Omental fat pad (tissue), 4 donors: Measurements from ENCODE around the gene CCNG1. TPM values are rescaled to one million over a fixed set of nuclear protein-coding genes. Genes with fewer than 3 reads are reported as not detected.
"Not testable (repeated sequence)": the region's sequence is repeated elsewhere in the genome, so short reads cannot be mapped to it uniquely, and the experiment has no call there.

Source experiments
- ATAC-seq: fragments of 150-250 bp; one replicate; pipeline ENCODE4 v1.9.1; 2016; ENCODE audit warnings: mild to moderate bottlenecking, moderate library complexity; ENCODE audit not compliant: low FRiP score
- DNase-seq: peaks from one replicate; pipeline ENCODE4 v3.0.0-alpha.2; 2019; ENCODE audit warnings: low spot score
- CTCF ChIP-seq, 3 donors: fragments of 450-650 bp; IDR thresholded peaks; one replicate each; pipeline ENCODE4 v1.5.1; 2016 to 2017; ENCODE audit warnings: antibody characterized with exemption in 3 of 3, mild to moderate bottlenecking in 3 of 3, moderate library complexity in 2 of 3
- total RNA-seq, 4 donors: library from RNA; depleted of rRNA; stranded (reverse); fragments of >200 nt; gene quantifications; one replicate each; pipeline ENCODE4 v1.1.0, GENCODE V29; 2016

The CCNG1 gene
- total RNA-seq, 4 donors from 2014 or later, result 76.1 to 132 (median 106) TPM

GRCh38 chr5:163404364-163405173, 32.8 kb upstream of the CCNG1 start:
- ATAC-seq, result no peak
- TF ChIP-seq CTCF (IDR thresholded peaks at IDR 0.05), result no peak

DNA sequence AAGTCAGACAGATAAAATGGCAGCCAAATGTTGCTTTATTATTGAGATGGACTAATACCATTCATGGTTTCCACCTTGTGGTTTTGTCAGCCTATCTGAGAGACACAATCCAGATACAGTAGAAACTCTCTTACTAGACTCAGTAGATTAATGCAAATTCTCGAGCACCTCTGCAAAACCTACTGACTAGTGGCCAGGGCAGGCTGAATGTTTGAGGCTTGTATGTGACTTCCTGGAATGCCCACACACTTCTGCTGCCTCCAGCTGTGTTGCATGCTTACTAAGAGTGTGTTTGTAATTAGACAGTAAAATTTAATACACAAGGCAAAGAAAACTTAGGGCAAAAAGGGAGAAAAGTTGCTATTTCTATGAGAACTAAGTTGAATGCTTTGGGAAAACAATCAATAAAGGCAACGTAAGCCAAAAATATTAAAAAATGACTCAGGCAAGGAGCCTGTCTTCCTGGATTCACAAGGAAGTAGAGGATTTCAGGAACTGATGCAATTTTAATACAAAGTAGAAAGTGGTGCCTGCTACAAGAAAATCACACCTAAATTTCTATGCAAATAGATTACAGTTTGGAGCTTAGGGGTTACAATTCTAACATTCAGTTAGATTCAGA, 30.2 kb upstream of the CCNG1 start:
- DNase-seq (no peak), ATAC-seq (no peak)
- TF ChIP-seq CTCF (IDR thresholded peaks at IDR 0.05), result no peak

More at GRCh38 chr5:163404364-163405173, 32.8 kb upstream of the CCNG1 start:
- DNase-seq, result no peak

GRCh38 chr5:163408311-163408923, 29.0 kb upstream of the CCNG1 start:
- no peak for DNase-seq
- peak; percentile 88 for ATAC-seq
- peak in 1 of 3 donors; percentile 73 for TF ChIP-seq CTCF (IDR thresholded peaks at IDR 0.05)

- TF ChIP-seq CTCF (IDR thresholded peaks at IDR 0.05), result no peak
- ATAC-seq, result no peak
- no peak for DNase-seq
Observed at GRCh38 chr5:163409384-163409783, 28.0 kb upstream of the CCNG1 start.

GRCh38 chr5:163410505-163410904, 26.9 kb upstream of the CCNG1 start:
- TF ChIP-seq CTCF (IDR thresholded peaks at IDR 0.05), result no peak
- ATAC-seq (no peak), DNase-seq (no peak)

DNA sequence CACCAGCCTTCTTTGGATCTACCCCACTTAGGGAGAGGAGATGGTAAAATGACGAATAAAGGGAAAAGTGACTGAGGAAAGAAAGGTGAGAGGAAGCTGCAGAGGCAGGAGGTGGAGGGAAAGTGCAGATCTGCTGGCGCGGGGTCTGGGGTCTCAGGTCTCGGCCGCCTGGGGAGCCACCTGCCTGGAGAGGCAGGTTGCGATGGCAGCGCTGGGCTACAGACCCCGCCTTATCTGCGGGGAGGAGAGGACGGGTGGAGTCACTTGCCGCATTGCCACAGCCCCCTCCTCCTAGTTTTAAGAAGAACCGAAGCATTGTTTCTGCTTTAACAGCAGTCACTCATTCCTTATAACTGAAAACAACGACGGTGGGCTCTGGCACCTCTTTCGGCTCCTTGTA, 21.7 kb upstream of the CCNG1 start:
- DNase-seq, ATAC-seq: not testable (repeated sequence)

DNA sequence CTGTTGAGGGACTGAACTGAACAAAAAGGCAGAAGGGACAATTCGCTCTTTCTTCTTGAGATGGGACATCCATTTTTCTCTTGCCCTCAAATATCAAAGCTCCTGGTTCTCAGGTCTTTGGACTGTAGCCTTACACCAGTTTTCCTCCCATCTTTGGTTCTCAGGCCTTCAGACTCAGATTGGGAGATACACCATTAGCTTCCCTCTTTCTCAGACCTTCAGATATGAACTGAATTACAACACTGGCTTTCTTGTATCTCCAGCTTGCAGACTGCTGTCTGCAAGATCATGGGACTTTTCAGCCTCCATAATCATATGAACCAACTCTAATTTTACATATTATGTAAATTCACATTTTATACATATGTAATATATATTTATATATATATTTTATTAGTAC, 12.6 kb upstream of the CCNG1 start:
- no peak for ATAC-seq
- no peak for TF ChIP-seq CTCF (IDR thresholded peaks at IDR 0.05)
- no peak for DNase-seq

GRCh38 chr5:163426128-163426527, 11.3 kb upstream of the CCNG1 start:
- ATAC-seq, DNase-seq: not testable (repeated sequence)
